HG02610 (cell line): ENCODE data around the gene P2RX6.
"Not testable (repeated sequence)": the region's sequence is repeated elsewhere in the genome, so short reads cannot be mapped to it uniquely, and the experiment has no call there.

ENCODE experiments used
- ATAC-seq: cut with Tn5 transposase; IDR thresholded peaks from one replicate; pipeline ENCODE4 v1.9.1; 2021; ENCODE audit warnings: mild to moderate bottlenecking, moderate library complexity; ENCODE audit not compliant: unreplicated experiment

P2RX6 gene

GRCh38 chr22:21071796-21072195 is 56.8 kb downstream of the P2RX6 start:
- not testable (repeated sequence) for ATAC-seq

GRCh38 chr22:21073023-21073422 is 58.1 kb downstream of the P2RX6 start:
- no peak for ATAC-seq

GRCh38 chr22:21073482-21073881 is 58.5 kb downstream of the P2RX6 start:
- ATAC-seq = no peak

GRCh38 chr22:21074102-21074715 is 59.2 kb downstream of the P2RX6 start:
- no peak for ATAC-seq

GRCh38 chr22:21075516-21076138 is 60.7 kb downstream of the P2RX6 start:
- no peak for ATAC-seq

- no peak for ATAC-seq
Measured at GRCh38 chr22:21076912-21077625, 62.1 kb downstream of the P2RX6 start.
